ENCODE data around the gene RNU6-9.

DNA sequence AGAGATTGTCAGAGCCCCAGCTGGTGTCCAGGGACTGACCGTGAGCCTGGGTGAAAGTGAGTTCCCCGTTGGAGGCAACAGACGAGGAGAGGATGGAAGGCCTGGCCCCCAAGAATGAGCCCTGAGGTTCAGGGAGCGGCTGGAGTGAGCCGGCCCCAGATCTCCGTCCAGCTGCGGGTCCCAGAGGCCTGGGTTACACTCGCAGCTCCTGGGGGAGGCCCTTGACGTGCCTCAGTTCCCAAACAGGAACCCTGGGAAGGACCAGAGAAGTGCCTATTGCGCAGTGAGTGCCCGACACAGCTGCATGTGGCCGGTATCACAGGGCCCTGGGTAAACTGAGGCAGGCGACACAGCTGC, 42.3 kb upstream of the RNU6-9 start:
- TF ChIP-seq ZNF565 (CRISPR knock-in tag; conservative IDR thresholded peaks at IDR 0.05; ENCODE audit: low read depth) (no peak), CSDC2 (CRISPR knock-in tag; IDR thresholded peaks at IDR 0.05) (no peak), RARB (CRISPR knock-in tag; IDR thresholded peaks at IDR 0.05) (no peak), CSRNP3 (CRISPR knock-in tag; IDR thresholded peaks at IDR 0.05) (no peak), ZFP3 (CRISPR knock-in tag; IDR thresholded peaks at IDR 0.05) (no peak), ZFP30 (CRISPR knock-in tag; IDR thresholded peaks at IDR 0.05) (no peak), CREB5 (CRISPR knock-in tag; IDR thresholded peaks at IDR 0.05; ENCODE audit: low read depth) (no peak), PPARA (CRISPR knock-in tag; IDR thresholded peaks at IDR 0.05; ENCODE audit: borderline replicate concordance) (no peak), ZC3H10 (CRISPR knock-in tag; IDR thresholded peaks at IDR 0.05) (no peak)
- TF ChIP-seq, protein P1, sequence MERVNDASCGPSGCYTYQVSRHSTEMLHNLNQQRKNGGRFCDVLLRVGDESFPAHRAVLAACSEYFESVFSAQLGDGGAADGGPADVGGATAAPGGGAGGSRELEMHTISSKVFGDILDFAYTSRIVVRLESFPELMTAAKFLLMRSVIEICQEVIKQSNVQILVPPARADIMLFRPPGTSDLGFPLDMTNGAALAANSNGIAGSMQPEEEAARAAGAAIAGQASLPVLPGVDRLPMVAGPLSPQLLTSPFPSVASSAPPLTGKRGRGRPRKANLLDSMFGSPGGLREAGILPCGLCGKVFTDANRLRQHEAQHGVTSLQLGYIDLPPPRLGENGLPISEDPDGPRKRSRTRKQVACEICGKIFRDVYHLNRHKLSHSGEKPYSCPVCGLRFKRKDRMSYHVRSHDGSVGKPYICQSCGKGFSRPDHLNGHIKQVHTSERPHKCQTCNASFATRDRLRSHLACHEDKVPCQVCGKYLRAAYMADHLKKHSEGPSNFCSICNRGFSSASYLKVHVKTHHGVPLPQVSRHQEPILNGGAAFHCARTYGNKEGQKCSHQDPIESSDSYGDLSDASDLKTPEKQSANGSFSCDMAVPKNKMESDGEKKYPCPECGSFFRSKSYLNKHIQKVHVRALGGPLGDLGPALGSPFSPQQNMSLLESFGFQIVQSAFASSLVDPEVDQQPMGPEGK (CRISPR knock-in tag; IDR thresholded peaks at IDR 0.05; ENCODE audit: borderline replicate concordance), result no peak

All from SK-N-SH treated with all-trans-retinoic acid at 6 μM for 48 hours (cell line).